ENCODE data around the gene EXOC3.

Gene EXOC3

DNA sequence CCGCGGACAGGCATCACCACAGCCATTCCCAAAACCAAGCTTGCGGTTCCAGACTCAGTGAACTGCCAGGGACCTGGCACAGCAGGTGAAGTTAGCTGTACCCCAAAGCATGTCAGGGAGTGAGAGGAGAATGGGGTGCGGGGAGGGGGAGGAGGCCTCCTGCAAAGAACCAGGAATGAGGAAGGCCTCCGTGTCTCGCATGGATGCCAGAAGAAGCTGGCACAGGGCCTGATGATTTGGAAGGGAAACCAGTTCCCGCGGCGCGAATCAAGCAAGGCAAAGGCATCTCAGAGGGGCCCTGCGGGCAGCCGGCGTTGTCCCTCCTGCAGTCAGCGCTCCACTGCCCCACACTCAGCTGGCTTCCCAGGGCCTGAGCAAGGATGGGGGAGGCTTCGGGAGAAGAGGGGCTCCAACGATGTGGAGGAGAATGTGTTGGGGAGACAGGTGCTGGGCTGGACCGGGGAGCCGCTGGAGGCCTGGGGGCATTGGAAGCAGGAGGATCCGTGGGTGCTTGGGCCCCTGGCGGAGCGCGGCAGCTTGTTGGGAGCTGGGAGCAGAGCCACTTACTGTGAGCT lies 66.7 kb downstream of the EXOC3 start:
- DNase-seq (ENCODE audit: low read depth): no peak
- TF ChIP-seq, protein P1, sequence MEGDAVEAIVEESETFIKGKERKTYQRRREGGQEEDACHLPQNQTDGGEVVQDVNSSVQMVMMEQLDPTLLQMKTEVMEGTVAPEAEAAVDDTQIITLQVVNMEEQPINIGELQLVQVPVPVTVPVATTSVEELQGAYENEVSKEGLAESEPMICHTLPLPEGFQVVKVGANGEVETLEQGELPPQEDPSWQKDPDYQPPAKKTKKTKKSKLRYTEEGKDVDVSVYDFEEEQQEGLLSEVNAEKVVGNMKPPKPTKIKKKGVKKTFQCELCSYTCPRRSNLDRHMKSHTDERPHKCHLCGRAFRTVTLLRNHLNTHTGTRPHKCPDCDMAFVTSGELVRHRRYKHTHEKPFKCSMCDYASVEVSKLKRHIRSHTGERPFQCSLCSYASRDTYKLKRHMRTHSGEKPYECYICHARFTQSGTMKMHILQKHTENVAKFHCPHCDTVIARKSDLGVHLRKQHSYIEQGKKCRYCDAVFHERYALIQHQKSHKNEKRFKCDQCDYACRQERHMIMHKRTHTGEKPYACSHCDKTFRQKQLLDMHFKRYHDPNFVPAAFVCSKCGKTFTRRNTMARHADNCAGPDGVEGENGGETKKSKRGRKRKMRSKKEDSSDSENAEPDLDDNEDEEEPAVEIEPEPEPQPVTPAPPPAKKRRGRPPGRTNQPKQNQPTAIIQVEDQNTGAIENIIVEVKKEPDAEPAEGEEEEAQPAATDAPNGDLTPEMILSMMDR (conservative IDR thresholded peaks at IDR 0.05; ENCODE audit: low read depth, low read length): no peak
- no peak overlapping the region for H3K4me3 ChIP-seq (ENCODE audit: low read depth, low read length)

DNA sequence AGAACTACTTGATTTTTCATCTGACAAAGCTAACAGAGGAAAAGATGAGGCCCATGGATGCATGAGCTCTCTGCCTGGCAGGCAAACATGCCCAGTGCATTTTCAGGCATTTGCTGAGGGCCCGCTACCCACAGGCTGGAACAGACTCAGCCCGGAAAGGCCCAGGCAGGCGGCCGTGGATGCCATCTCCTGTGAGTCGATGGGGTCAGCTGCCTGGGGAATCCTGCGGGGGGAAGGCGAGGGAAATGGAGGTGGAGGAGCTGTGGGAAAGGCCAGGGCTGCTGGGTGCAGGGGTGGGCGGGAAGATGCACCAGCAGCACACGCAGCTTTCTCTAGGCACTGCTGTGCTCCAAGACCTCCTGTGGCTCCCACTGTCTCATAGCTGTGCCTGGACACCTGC lies 67.5 kb downstream of the EXOC3 start:
- no peak for DNase-seq (ENCODE audit: low read depth)
- TF ChIP-seq, protein P1 (conservative IDR thresholded peaks at IDR 0.05; ENCODE audit: low read depth, low read length): no peak
- H3K4me3 ChIP-seq (ENCODE audit: low read depth, low read length): no peak overlapping the region

DNA sequence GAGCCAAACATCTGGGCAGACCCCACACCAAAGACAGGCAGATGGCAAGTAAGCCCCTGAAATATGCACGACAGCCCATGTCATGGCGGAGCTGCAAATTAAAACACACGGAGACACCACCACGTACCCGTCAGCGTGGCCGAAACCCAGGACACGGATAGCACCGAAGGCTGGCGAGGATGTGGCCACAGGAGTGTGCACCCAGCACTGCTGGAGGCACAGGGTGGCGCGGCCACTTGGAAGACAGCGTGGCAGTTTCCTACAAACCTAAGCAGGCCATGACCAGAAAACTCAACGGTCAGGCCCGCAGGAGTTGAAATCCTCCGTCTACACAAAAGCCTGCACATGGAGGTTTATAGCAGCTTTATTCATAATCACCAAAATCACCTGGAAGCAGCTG lies 68.5 kb downstream of the EXOC3 start:
- TF ChIP-seq, protein P1 (conservative IDR thresholded peaks at IDR 0.05; ENCODE audit: low read depth, low read length): no peak
- DNase-seq (ENCODE audit: low read depth): no peak
- no peak overlapping the region for H3K4me3 ChIP-seq (ENCODE audit: low read depth, low read length)

DNA sequence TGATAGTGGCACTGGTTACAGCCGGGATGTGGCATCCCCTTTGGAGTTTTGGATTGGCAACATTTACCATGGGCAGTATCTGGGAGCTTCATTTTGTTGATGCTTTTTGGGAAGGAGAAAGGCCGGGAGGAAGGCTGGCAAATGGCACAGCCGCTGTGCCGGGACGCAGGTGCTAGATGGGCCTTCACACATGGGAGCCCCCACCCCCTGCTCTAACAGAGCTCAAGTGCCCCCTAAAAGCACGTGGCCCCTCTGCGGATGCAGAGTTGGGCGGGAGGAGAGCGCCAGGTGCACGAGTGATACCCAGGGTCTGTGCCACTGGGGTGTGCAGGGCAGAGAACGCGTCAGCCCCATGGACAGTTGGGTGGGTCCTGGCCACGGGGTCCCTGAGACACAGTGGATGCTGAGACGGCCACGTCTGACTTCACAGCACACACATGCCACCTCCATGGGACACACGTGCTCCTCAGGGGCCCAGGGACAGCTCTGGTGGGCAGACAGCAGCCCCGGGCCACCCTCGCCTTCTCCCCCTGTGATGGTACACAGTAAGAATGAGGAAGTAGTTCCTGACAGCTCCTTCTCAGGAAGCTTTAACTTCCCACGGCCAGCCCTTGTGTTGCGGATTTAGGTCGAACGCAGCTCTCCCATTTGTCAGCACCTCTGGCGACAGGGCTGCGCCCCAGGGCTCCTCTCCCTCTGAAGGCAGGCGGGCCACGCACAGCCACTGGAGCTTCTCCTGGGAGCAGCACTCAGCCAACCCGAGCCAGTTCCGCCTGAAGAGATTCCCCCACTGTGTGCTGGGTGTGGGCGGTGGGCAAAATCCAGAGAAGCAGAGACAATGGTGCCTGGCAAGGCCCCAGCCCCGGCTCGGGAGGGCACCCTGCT lies 70.5 kb downstream of the EXOC3 start:
- TF ChIP-seq, protein P1 (conservative IDR thresholded peaks at IDR 0.05; ENCODE audit: low read depth, low read length): no peak
- no peak for DNase-seq (ENCODE audit: low read depth)
- H3K4me3 ChIP-seq (ENCODE audit: low read depth, low read length): no peak overlapping the region

DNA sequence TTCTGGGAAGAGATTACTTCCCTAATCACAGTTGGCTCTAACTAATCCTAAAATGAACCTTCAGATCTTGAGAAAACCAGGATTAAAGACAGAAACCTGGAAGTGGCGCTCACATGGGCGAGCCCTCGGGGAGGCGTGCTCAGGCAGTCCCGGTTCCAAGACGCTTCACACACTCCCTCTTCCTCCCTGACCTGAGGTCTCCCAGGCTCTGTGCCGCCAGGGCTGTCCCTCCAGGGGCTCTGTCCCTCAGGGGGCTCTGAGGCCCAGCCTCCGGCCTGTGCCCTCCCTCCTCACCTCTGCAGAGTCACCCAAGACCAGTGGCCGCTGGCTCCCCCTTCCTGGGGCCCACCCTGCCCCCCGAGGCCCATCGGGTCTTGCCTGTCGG lies 71.1 kb downstream of the EXOC3 start:
- no peak overlapping the region for H3K4me3 ChIP-seq (ENCODE audit: low read depth, low read length)
- DNase-seq (ENCODE audit: low read depth): no peak
- TF ChIP-seq, protein P1 (conservative IDR thresholded peaks at IDR 0.05; ENCODE audit: low read depth, low read length): no peak

DNA sequence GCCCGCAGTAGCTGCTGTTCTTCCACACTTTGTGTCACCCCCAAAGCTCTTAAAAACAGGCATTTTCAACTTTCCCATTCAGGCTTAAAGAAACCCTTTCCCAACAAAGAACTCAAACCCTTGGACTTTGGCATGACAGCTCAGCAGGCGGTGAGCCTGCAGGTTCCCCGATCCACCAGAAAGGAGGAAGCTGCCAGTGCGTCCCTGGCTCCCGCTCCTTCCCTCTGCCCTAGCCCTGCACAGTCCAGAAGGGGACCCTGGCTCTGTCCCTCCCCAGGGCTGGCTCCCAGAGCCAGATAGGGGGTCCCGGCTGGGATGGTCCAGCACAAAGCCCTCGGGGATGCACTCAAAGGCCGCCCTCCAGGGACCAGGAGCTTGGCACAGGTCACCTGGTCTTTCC lies 71.7 kb downstream of the EXOC3 start:
- DNase-seq (ENCODE audit: low read depth): no peak
- TF ChIP-seq, protein P1 (conservative IDR thresholded peaks at IDR 0.05; ENCODE audit: low read depth, low read length): no peak
- no peak overlapping the region for H3K4me3 ChIP-seq (ENCODE audit: low read depth, low read length)
